ENCODE measurements around the gene AGAP3. TPM values are rescaled to one million over a fixed set of nuclear protein-coding genes. Genes with fewer than 3 reads are reported as not detected.

The AGAP3 gene
- total RNA-seq, 4 donors from 2014 or later: 68.6 to 100 (median 72.2) TPM

- Histone ChIP-seq H3K4me1 (peaks cover 28 to 65% (median 33%) of the 10 kb centered on the region in 3 donors), H3K27me3 (no peaks in the 10 kb centered on the region), H3K9me3 (no peaks in the 10 kb centered on the region), H3K27ac (no peak overlapping the region), H3K36me3 (peaks cover 0 to 7% (median 0%) of the 10 kb centered on the region in 3 donors), H3K4me3 (no peak overlapping the region)
- 88 to 90% methylated on average over 11 to 14 of the region's 14 CpGs for WGBS, 2 donors
- DNase-seq: no peak
- intact Hi-C loops (cut with DNase I): no loop called here
- TF ChIP-seq CTCF (IDR thresholded peaks at IDR 0.05): no peak
- TF ChIP-seq POLR2A (IDR thresholded peaks at IDR 0.05): no peak
Observed at GRCh38 chr7:151091988-151092387, 5.7 kb downstream of the AGAP3 start.

- no peaks in the 10 kb centered on the region for H3K9me3 ChIP-seq
- TF ChIP-seq POLR2A (IDR thresholded peaks at IDR 0.05): no peak
- no peak for TF ChIP-seq CTCF (IDR thresholded peaks at IDR 0.05)
- 96 to 100% methylated on average over 1 to 6 of the region's 6 CpGs for WGBS, 2 donors
- H3K4me3 ChIP-seq: no peak overlapping the region
- DNase-seq: no peak
- no peak overlapping the region for H3K27ac ChIP-seq
- peaks cover 0 to 7% (median 0%) of the 10 kb centered on the region in 3 donors for H3K36me3 ChIP-seq
- peaks cover 13 to 48% (median 21%) of the 10 kb centered on the region in 3 donors for H3K4me1 ChIP-seq
- intact Hi-C loops (cut with DNase I): no loop called here
- H3K27me3 ChIP-seq: no peaks in the 10 kb centered on the region
Observed at GRCh38 chr7:151093748-151094147, 7.5 kb downstream of the AGAP3 start.

GRCh38 chr7:151094675-151095074 lies 8.4 kb downstream of the AGAP3 start:
- H3K27ac ChIP-seq: no peak overlapping the region
- DNase-seq: no peak
- peaks cover 4 to 42% (median 12%) of the 10 kb centered on the region in 3 donors for H3K4me1 ChIP-seq
- WGBS, 2 donors: 73 to 86% methylated on average over 5 of the region's 5 CpGs
- H3K36me3 ChIP-seq: peaks cover 0 to 7% (median 0%) of the 10 kb centered on the region in 3 donors
- TF ChIP-seq CTCF (IDR thresholded peaks at IDR 0.05) (no peak), POLR2A (IDR thresholded peaks at IDR 0.05) (no peak)
- no peak overlapping the region for H3K4me3 ChIP-seq
- H3K27me3 ChIP-seq: no peaks in the 10 kb centered on the region
- H3K9me3 ChIP-seq: no peaks in the 10 kb centered on the region
- intact Hi-C loops (cut with DNase I): no loop called here

- H3K4me1 ChIP-seq: peaks cover 0 to 42% (median 7%) of the 10 kb centered on the region in 3 donors
- intact Hi-C loops (cut with DNase I): no loop called here
- TF ChIP-seq CTCF (IDR thresholded peaks at IDR 0.05): no peak
- TF ChIP-seq POLR2A (IDR thresholded peaks at IDR 0.05): no peak
- peaks cover 0 to 7% (median 0%) of the 10 kb centered on the region in 3 donors for H3K36me3 ChIP-seq
- WGBS, 2 donors: 63 to 76% methylated on average over 6 of the region's 10 CpGs
- no peaks in the 10 kb centered on the region for H3K27me3 ChIP-seq
- no peak overlapping the region for H3K4me3 ChIP-seq
- H3K27ac ChIP-seq: no peak overlapping the region
- no peaks in the 10 kb centered on the region for H3K9me3 ChIP-seq
- DNase-seq: no peak
Observed at GRCh38 chr7:151095123-151095797, 9.0 kb downstream of the AGAP3 start.

- TF ChIP-seq POLR2A (IDR thresholded peaks at IDR 0.05) (no peak), CTCF (IDR thresholded peaks at IDR 0.05) (no peak)
- Histone ChIP-seq H3K9me3 (no peaks in the 10 kb centered on the region), H3K4me3 (no peak overlapping the region), H3K4me1 (peaks cover 0 to 42% (median 6%) of the 10 kb centered on the region in 3 donors), H3K36me3 (peaks cover 0 to 7% (median 0%) of the 10 kb centered on the region in 3 donors), H3K27ac (no peak overlapping the region), H3K27me3 (no peaks in the 10 kb centered on the region)
- WGBS, 2 donors: 72 to 79% methylated on average over 7 to 15 of the region's 17 CpGs
- intact Hi-C loops (cut with DNase I): no loop called here
- no peak for DNase-seq
Observed at GRCh38 chr7:151095828-151096475, 9.7 kb downstream of the AGAP3 start.

Measured in esophagus squamous epithelium (tissue), 5 donors.